ENCODE results near the gene PLPP7.

PLPP7 gene

DNA sequence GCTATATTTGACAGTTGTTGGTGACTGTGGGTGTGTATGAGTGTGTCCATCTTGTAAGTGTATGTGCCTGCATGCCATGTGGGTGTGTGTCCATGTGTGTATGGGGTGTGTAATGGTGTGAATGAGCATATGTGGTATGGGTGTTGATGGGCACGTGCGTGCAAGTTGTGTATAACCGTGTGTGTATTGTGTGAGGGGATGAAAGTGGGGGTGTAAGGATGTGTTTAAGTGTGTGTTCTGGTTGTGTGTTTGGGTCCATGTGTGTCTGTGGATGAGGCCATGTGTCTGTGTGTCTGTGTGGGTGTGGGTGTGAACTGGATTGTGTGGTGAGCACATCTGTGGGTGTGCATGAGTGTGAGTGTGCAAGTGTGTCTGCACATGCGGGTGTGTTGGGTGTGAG is 7.3 kb upstream of the PLPP7 start:
- Histone ChIP-seq H3K27me3 (peaks cover 62% of the 10 kb centered on the region), H3K4me3 (ENCODE audit: low read depth in 1 of 2, low read length in 1 of 2) (no peak overlapping the region), H3K4me1 (ENCODE audit: control insufficient read depth in 1 of 2, insufficient read depth in 1 of 2, low read depth in 1 of 2, low read length in 1 of 2) (peaks cover 0 to 15% of the 10 kb centered on the region in 2 experiments), H3K9me3 (no peaks in the 10 kb centered on the region), H3K27ac (no peak overlapping the region), H3K36me3 (no peaks in the 10 kb centered on the region)
- TF ChIP-seq, protein P1, sequence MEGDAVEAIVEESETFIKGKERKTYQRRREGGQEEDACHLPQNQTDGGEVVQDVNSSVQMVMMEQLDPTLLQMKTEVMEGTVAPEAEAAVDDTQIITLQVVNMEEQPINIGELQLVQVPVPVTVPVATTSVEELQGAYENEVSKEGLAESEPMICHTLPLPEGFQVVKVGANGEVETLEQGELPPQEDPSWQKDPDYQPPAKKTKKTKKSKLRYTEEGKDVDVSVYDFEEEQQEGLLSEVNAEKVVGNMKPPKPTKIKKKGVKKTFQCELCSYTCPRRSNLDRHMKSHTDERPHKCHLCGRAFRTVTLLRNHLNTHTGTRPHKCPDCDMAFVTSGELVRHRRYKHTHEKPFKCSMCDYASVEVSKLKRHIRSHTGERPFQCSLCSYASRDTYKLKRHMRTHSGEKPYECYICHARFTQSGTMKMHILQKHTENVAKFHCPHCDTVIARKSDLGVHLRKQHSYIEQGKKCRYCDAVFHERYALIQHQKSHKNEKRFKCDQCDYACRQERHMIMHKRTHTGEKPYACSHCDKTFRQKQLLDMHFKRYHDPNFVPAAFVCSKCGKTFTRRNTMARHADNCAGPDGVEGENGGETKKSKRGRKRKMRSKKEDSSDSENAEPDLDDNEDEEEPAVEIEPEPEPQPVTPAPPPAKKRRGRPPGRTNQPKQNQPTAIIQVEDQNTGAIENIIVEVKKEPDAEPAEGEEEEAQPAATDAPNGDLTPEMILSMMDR (IDR thresholded peaks at IDR 0.05) = no peak

DNA sequence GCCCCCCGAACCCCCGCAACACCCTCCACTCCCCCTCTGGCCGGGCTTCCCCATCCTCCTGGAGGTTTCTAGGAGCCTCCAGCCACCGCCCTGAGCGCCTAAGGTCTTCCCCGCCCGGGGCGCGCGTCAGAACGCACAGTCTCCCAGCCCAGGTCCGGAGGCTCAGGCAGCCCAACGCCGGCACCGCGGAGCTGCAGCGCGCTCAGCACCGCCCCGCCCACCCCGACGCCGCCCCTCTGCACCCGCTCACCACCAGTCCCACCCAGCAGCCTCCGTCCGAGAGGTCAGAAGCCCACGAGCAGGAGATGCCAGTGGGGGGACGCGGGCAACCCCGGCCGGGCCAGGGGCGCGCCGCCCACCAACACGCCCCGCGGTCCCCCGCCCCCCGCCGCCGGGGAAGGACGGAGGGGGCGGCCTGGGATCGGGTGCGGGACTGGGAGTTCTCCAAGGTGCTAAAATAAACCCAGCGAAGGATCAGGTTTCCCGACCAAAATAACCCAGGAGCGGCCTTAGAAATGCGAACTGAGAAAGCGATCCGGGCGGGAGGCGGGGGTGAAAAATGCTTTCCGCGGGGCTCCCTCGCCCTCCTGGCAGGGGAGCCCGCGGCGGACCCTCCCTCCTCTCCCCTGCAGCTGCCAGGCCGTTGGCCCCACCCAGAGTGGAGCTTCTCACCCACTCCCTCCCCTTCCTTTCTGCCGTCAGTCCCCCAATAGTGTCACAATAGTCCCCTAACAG is 6.7 kb upstream of the PLPP7 start:
- H3K9me3 ChIP-seq = no peaks in the 10 kb centered on the region
- no peaks in the 10 kb centered on the region for H3K36me3 ChIP-seq
- TF ChIP-seq, protein P1 (IDR thresholded peaks at IDR 0.05) = no peak
- no peak overlapping the region for H3K27ac ChIP-seq
- peaks cover 0 to 15% of the 10 kb centered on the region in 2 experiments for H3K4me1 ChIP-seq (ENCODE audit: control insufficient read depth in 1 of 2, insufficient read depth in 1 of 2, low read depth in 1 of 2, low read length in 1 of 2)
- H3K27me3 ChIP-seq = peaks cover 62% of the 10 kb centered on the region
- no peak overlapping the region for H3K4me3 ChIP-seq (ENCODE audit: low read depth in 1 of 2, low read length in 1 of 2)

DNA sequence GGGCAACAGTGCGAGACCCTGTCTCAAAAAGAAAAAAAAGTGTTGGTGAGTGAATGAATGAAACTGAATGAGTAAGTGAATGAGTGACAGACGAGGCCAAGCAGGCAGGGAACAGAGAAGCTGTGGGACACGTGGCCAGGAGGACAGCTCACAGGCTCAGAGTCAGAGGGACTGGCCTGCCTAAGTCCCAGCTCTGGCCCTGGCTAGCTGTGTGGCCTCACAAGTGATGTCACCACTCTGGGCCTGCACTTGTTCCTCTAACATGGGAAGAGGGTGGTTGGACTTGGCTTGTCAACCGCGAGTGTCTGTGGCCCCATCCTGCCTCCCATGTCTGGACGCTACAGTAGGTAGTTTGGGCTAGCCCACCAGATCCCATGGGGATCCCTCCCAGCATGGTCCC is 4.7 kb upstream of the PLPP7 start:
- peaks cover 50% of the 10 kb centered on the region for H3K27me3 ChIP-seq
- no peak overlapping the region for H3K4me3 ChIP-seq (ENCODE audit: low read depth in 1 of 2, low read length in 1 of 2)
- no peak overlapping the region for H3K27ac ChIP-seq
- H3K36me3 ChIP-seq = no peaks in the 10 kb centered on the region
- no peaks in the 10 kb centered on the region for H3K9me3 ChIP-seq
- H3K4me1 ChIP-seq (ENCODE audit: control insufficient read depth in 1 of 2, insufficient read depth in 1 of 2, low read depth in 1 of 2, low read length in 1 of 2) = peaks cover 0 to 8% of the 10 kb centered on the region in 2 experiments
- TF ChIP-seq, protein P1 (IDR thresholded peaks at IDR 0.05) = no peak

DNA sequence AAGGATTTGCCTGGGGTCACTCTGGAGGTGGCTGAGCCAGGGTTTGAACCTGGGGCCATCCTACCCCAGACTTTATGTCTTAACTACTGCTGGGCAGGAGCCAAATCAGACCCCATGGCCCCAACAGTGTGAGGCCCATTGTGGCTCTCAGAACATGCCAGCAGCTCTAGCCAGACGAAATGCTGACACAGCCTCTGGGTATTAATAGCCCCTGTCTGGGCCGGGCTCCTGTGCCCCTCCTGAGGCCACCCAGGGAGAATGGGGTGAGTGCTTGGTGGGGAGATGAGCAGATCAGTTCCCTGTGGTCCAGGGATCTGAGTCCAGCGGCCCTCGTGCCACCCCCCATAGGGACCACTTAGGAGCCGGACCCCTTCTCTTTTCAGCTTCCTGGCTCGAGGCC is 2.2 kb upstream of the PLPP7 start:
- TF ChIP-seq, protein P1 (IDR thresholded peaks at IDR 0.05) = no peak
- Histone ChIP-seq H3K4me1 (ENCODE audit: control insufficient read depth in 1 of 2, insufficient read depth in 1 of 2, low read depth in 1 of 2, low read length in 1 of 2) (peaks cover 0 to 7% of the 10 kb centered on the region in 2 experiments), H3K27me3 (peaks cover 25% of the 10 kb centered on the region), H3K9me3 (no peaks in the 10 kb centered on the region), H3K27ac (no peak overlapping the region), H3K36me3 (no peaks in the 10 kb centered on the region), H3K4me3 (ENCODE audit: low read depth in 1 of 2, low read length in 1 of 2) (no peak overlapping the region)

DNA sequence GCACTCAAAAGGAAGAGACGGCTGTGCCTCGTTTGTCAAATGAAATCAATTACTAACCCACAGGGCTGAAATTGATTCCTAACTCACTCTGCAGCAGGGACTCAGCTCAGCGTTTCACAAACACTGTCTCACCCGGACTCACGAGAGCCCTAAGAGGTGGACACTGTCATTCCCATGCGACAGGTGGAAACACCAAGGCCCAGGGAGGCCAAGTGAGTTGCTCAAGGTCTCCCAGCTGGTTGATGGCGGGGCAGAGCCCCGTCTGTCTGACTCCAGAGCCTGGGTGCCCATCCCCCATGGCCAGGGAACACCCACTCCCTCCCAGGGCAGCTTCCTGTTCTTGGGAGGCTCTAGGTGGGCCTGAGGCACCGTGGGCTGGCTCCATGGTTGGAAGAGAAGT is 1.3 kb upstream of the PLPP7 start:
- Histone ChIP-seq H3K27ac (no peak overlapping the region), H3K36me3 (no peaks in the 10 kb centered on the region), H3K4me1 (ENCODE audit: control insufficient read depth in 1 of 2, insufficient read depth in 1 of 2, low read depth in 1 of 2, low read length in 1 of 2) (no peaks in the 10 kb centered on the region), H3K27me3 (peaks cover 17% of the 10 kb centered on the region), H3K4me3 (ENCODE audit: low read depth in 1 of 2, low read length in 1 of 2) (no peak overlapping the region), H3K9me3 (no peaks in the 10 kb centered on the region)
- TF ChIP-seq, protein P1 (IDR thresholded peaks at IDR 0.05) = no peak

Measured in neutrophil (primary cell).